GM12878 (cell line): ENCODE data around the gene CMYA5. TPM values are rescaled to one million over a fixed set of nuclear protein-coding genes. Genes with fewer than 3 reads are reported as not detected.

Source experiments
- ATAC-seq: fragments of 200-7000 bp; cut with Tn5 transposase; 3 replicates; pipeline ENCODE4 v1.9.1; 2020; ENCODE audit warnings: mild to moderate bottlenecking, moderate library complexity
- BruUV-seq: library from RNA; stranded (reverse); fragments of 400-500 nt; replicated peaks from 2 replicates; lab custom pipeline; 2021; lab: Mats Ljungman, UMichigan
- CTCF ChIA-PET: fragments of 300-600 bp; sonication (Branson Sonifier 250); formaldehyde crosslinking; extraction: SDS; loops from one replicate; lab custom pipeline; 2021; ENCODE audit warnings: inconsistent platforms; lab: Yijun Ruan, JAX
- POLR2A ChIA-PET: fragments of 350-600 bp; formaldehyde crosslinking; extraction: SDS; loops from one replicate; lab custom pipeline; 2021; ENCODE audit warnings: inconsistent platforms; lab: Charles Lee
- RAD21 ChIA-PET: fragments of 300-600 bp; sonication (Branson Sonifier 250); formaldehyde crosslinking; loops from one replicate; lab custom pipeline; 2023; ENCODE audit warnings: antibody characterized with exemption; ENCODE audit not compliant: unreplicated experiment; lab: Charles Lee
- SMC1A ChIA-PET: fragments of 300-600 bp; sonication (Branson Sonifier 250); formaldehyde crosslinking; loops from one replicate; lab custom pipeline; 2023; ENCODE audit not compliant: unreplicated experiment, uncharacterized antibody; lab: Charles Lee
- DNase-seq: peaks from one replicate; pipeline ENCODE4 v3.0.0-alpha.2; 2011; ENCODE audit warnings: low read depth, low spot score
- FAIRE-seq: peaks from 3 replicates; lab custom pipeline; 2011; peaks lifted over from hg19 to GRCh38; lab: Jason Lieb, UNC
- H2AFZ ChIP-seq: 2 replicates; pipeline ENCODE4 v1.6.0; 2011; ENCODE audit warnings: low read depth, low read length, control low read depth; ENCODE audit not compliant: control insufficient read depth
- H3K27ac ChIP-seq: 2 replicates; pipeline ENCODE4 v1.5.1; 2011; ENCODE audit warnings: control low read depth; ENCODE audit not compliant: control insufficient read depth, insufficient read depth
- H3K27me3 ChIP-seq, 2 experiments: replicated peaks in 1 of 2; 2 replicates each; pipeline versions ENCODE4 v1.6.0 to v1.6.1; 2011; ENCODE audit warnings: low read length in 1 of 2; ENCODE audit not compliant: control insufficient read depth in 2 of 2, insufficient read depth in 2 of 2
- H3K36me3 ChIP-seq, 2 experiments: 2 replicates each; pipeline ENCODE4 v1.5.1; 2011; ENCODE audit warnings: low read length in 1 of 2; ENCODE audit not compliant: control insufficient read depth in 2 of 2, insufficient read depth in 2 of 2
- H3K4me1 ChIP-seq: 2 replicates; pipeline ENCODE4 v1.6.1; 2011; ENCODE audit warnings: mild to moderate bottlenecking, low read length, moderate library complexity, mixed read lengths; ENCODE audit not compliant: control insufficient read depth, insufficient read depth
- H3K4me2 ChIP-seq: 2 replicates; pipeline ENCODE4 v1.6.0; 2011; ENCODE audit warnings: control low read depth; ENCODE audit not compliant: control insufficient read depth, insufficient read depth
- H3K4me3 ChIP-seq: fragments of 200-600 bp; sonication (generic); 2 replicates; pipeline ENCODE4 v1.5.1; 2016
- H3K79me2 ChIP-seq: 2 replicates; pipeline ENCODE4 v1.6.0; 2011; ENCODE audit warnings: low read length; ENCODE audit not compliant: control insufficient read depth, insufficient read depth
- H3K9ac ChIP-seq: 2 replicates; pipeline ENCODE4 v1.8.0; 2011; ENCODE audit warnings: low read length, control low read depth, mixed read lengths; ENCODE audit not compliant: control insufficient read depth, insufficient read depth
- H3K9me3 ChIP-seq: replicated peaks from 3 replicates; pipeline ENCODE4 v1.5.1; 2011; ENCODE audit warnings: mild to moderate bottlenecking, low read length; ENCODE audit not compliant: control insufficient read depth, insufficient read depth
- H4K20me1 ChIP-seq: 2 replicates; pipeline ENCODE4 v1.6.0; 2011; ENCODE audit not compliant: control insufficient read depth, insufficient read depth
- CHD4 ChIP-seq: fragments of 200-600 bp; sonication (generic); IDR thresholded peaks from 2 replicates; pipeline ENCODE4 v1.6.1; 2016; ENCODE audit warnings: mild to moderate bottlenecking
- ESRRA ChIP-seq: IDR thresholded peaks from 2 replicates; pipeline ENCODE4 v1.6.1; 2012; ENCODE audit warnings: mild to moderate bottlenecking, low read length, improper control_type of control experiment
- KDM1A ChIP-seq: fragments of 200-600 bp; sonication (generic); IDR thresholded peaks from 2 replicates; pipeline ENCODE4 v1.6.1; 2016; ENCODE audit warnings: borderline replicate concordance
- NFYB ChIP-seq: IDR thresholded peaks from 2 replicates; pipeline ENCODE4 v1.6.1; 2011; ENCODE audit warnings: low read depth, mild to moderate bottlenecking, low read length, improper control_type of control experiment, moderate library complexity; ENCODE audit not compliant: insufficient read depth
- SMAD1 ChIP-seq: fragments of 450-650 bp; IDR thresholded peaks from 2 replicates; pipeline ENCODE4 v1.6.1; 2018; ENCODE audit warnings: mild to moderate bottlenecking, low read depth; ENCODE audit not compliant: partially characterized antibody
- SMAD5 ChIP-seq: IDR thresholded peaks from 2 replicates; pipeline ENCODE4 v1.6.1; 2016; ENCODE audit warnings: antibody characterized with exemption, low read depth
- TCF12 ChIP-seq: IDR thresholded peaks from 2 replicates; pipeline ENCODE4 v1.6.1; 2011; ENCODE audit warnings: low read depth, mild to moderate bottlenecking, low read length
- WGBS: methylation state at CpG from one replicate; pipeline ENCODE4 v1.1.6; 2016; ENCODE audit warnings: low lambda C conversion rate; ENCODE audit not compliant: insufficient replicate concordance, insufficient coverage; ENCODE audit errors: missing lambda C conversion rate; 5-methylcytosine and 5-hydroxymethylcytosine counted together
- in situ Hi-C: fragments of 300-500 bp; cut with MboI; formaldehyde crosslinking; loops from 9 replicates; pipeline ENCODE4 v1.14.3; 2018; ENCODE audit warnings: mixed read lengths
- intact Hi-C: fragments of 100-400 bp; cut with micrococcal nuclease; formaldehyde crosslinking; loops from one replicate; pipeline ENCODE4 v1.14.2; 2022; ENCODE audit not compliant: unreplicated experiment
- polyA plus RNA-seq, 11 experiments: library from polyadenylated mRNA; depleted of rRNA in 4 of 11; unstranded in 6 of 11; stranded (reverse) in 5 of 11; fragments of >200 nt; fragmentation: Nextera tagmentation in 4 of 11; fragmentation: Illumina TruSeq in 1 of 11; extraction: Ambion mirVana in 4 of 11; extraction: Trizol in 1 of 11; gene quantifications; 1 replicate in 1 of 11; 2 replicates in 10 of 11; pipeline versions ENCODE4 v1.2.1 to v1.2.3, GENCODE V29; 2011 to 2016; ENCODE audit warnings: inconsistent platforms in 2 of 11, missing spikeins in 2 of 11, low read depth in 1 of 11
- total RNA-seq, 4 experiments: library from RNA; depleted of rRNA in 3 of 4; stranded (reverse); fragments of >200 nt in 3 of 4; fragmentation: Illumina TruSeq in 1 of 4; extraction: Trizol in 1 of 4; gene quantifications; 2 replicates each; pipeline versions ENCODE4 v1.2.1 to v1.2.3, GENCODE V29; 2013 to 2021

The CMYA5 gene
- total and polyA plus RNA-seq, 10 of the 15 experiments (the other 5 are each of a cell fraction or from before 2014, with no cell fraction given): 0.01 to 0.34 (median 0.16) TPM; not detected in 1

DNA sequence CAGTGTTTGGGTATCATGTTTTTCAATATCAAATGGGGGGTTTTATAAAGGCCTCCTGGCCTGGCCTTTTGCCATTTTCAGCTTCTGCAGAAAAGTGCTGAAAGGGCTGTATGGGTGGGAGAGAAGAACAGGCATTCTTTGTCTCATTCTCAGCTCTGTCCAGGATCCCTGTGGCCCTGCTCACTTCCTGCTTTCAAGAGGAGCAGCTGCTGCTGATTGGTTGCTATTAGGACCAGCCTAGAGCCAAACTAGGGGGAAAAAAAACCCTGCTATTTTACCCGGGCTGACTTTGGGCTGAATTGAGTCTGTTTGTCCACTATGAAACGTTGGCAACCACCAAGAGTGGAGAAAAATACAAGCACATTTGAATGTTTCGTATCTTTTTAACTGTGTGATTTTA lies 117.1 kb downstream of the CMYA5 start:
- Histone ChIP-seq H3K79me2 (no peaks in the 10 kb centered on the region), H2AFZ (no peak overlapping the region; the same call in 1 of the 2 replicates), H3K27me3 (no peaks in the 10 kb centered on the region), H3K9me3 (no peaks in the 10 kb centered on the region), H3K4me2 (no peak overlapping the region), H3K4me1 (no peaks in the 10 kb centered on the region), H3K9ac (no peak overlapping the region), H3K4me3 (no peak overlapping the region), H3K36me3 (no peaks in the 10 kb centered on the region), H3K27ac (no peak overlapping the region), H4K20me1 (no peaks in the 10 kb centered on the region)
- FAIRE-seq: no peak
- TF ChIP-seq SMAD5 (no peak), NFYB (peak; percentile 76)
- RAD21 ChIA-PET: no interaction called here
- intact Hi-C loops (no loop called here), in situ Hi-C loops (no loop called here)
- POLR2A ChIA-PET: no interaction called here
- peak; percentile 50; the same call in 2 of the 3 replicates for ATAC-seq
- CTCF ChIA-PET: interaction anchor here (0.5 to 1.2 kb wide), 2 partner anchors 13 to 21 kb away, joined by 3 read pairs; no protein-coding TSS in a partner anchor
- WGBS: 39% methylated on average over 3 of the region's 3 CpGs
- BruUV-seq: no TSS peak
- SMC1A ChIA-PET: interaction anchor here (1.3 kb wide), 1 partner anchor 33 kb away, joined by 3 read pairs; no protein-coding TSS in a partner anchor
- DNase-seq: no peak

DNA sequence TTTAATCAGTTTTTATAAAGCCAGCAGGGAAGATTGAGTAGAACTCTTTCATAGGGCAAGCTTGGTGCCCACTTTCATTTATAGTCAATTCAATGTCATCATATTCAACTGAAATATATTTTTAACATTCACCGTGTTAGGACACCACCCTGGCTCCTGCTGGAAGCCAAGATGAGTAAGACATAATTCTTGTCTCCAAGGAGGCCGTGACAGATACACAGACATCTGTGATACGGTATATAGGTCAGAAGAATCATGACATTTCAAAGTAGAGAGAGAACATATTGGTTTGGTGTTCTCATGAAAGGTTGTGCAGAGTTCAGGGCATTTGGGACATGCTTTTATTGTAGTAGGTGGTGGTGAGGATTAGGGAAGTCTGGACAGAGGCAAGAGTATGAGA lies 120.1 kb downstream of the CMYA5 start:
- no peaks in the 10 kb centered on the region for H3K36me3 ChIP-seq
- FAIRE-seq (no peak), ATAC-seq (no peak), DNase-seq (no peak)
- in situ Hi-C loops: no loop called here
- 28% methylated on average over 3 of the region's 3 CpGs for WGBS
- ChIA-PET CTCF (no interaction called here), SMC1A (no interaction called here), RAD21 (no interaction called here), POLR2A (no interaction called here)
- intact Hi-C loops: no loop called here
- H3K4me1 ChIP-seq: no peaks in the 10 kb centered on the region
- H3K27me3 ChIP-seq: no peaks in the 10 kb centered on the region; a peak in 1 of 4 replicates
- no peaks in the 10 kb centered on the region for H3K9me3 ChIP-seq
- H3K27ac ChIP-seq: no peak overlapping the region
- BruUV-seq: no TSS peak
- H3K9ac ChIP-seq: no peak overlapping the region
- no peaks in the 10 kb centered on the region for H4K20me1 ChIP-seq
- no peak overlapping the region for H3K4me2 ChIP-seq
- H3K79me2 ChIP-seq: no peaks in the 10 kb centered on the region
- TF ChIP-seq CHD4 (no peak), ESRRA (no peak), TCF12 (no peak), KDM1A (no peak), SMAD1 (no peak)
- no peak overlapping the region for H3K4me3 ChIP-seq
- no peak overlapping the region for H2AFZ ChIP-seq
